HG03280 (cell line): ENCODE results near the gene FAM131A.

Experiments used
- ATAC-seq: cut with Tn5 transposase; IDR thresholded peaks from one replicate; pipeline ENCODE4 v1.9.1; 2021; ENCODE audit warnings: mild to moderate bottlenecking, moderate library complexity; ENCODE audit not compliant: unreplicated experiment

The FAM131A gene

GRCh38 chr3:184337399-184337714 is at the start of gene FAM131A:
Gene FAM131A (plus strand): TSS chr3:184337600. CDS start chr3:184337631, 31 bp downstream.
- ATAC-seq: no peak

GRCh38 chr3:184289426-184289938 is 47.9 kb upstream of the FAM131A start:
- no peak for ATAC-seq

- ATAC-seq: no peak
Measured at GRCh38 chr3:184290331-184290730, 47.1 kb upstream of the FAM131A start.

DNA sequence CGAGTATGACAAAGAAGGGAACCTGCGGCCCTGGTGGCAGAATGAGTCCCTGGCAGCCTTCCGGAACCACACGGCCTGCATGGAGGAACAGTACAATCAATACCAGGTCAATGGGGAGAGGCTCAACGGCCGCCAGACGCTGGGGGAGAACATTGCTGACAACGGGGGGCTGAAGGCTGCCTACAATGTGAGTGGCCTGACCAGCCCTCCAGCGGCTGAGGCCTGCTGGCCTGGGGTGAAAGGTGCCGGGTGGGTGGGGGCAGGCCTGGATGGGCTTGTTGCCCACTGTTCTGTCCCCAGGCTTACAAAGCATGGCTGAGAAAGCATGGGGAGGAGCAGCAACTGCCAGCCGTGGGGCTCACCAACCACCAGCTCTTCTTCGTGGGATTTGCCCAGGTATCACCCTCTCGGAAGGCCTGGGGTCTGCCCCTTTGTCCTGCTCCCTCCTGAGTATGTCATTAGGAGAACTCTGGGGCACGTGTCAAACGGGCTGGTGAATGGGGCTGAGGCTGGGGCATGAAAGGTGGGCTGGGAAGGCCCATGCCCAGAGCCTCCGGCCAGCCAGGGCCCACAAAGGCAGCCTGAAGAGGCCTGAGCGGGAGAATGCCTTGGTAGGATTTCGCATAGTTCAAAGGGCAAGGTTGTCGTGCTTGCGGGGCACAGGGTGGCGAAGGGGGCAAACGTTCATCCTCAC is 46.2 kb upstream of the FAM131A start:
- no peak for ATAC-seq

DNA sequence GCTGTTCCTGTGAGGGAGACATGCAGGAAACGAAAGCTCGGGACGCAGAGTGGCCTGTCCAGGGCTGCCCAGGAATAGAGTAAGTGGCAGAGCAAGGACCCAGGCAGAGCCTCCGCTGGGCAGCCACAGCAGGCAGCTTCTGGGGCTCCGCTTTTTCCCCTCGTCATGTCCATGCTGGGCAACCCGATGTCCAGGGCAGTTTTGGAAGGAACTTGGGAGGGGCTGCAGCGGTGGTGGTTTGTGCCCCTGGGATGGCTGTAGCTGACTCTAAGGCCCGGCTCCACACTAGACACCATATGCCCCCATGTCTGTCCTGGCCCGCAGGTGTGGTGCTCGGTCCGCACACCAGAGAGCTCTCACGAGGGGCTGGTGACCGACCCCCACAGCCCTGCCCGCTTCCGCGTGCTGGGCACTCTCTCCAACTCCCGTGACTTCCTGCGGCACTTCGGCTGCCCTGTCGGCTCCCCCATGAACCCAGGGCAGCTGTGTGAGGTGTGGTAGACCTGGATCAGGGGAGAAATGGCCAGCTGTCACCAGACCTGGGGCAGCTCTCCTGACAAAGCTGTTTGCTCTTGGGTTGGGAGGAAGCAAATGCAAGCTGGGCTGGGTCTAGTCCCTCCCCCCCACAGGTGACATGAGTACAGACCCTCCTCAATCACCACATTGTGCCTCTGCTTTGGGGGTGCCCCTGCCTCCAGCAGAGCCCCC is 45.5 kb upstream of the FAM131A start:
- ATAC-seq: no peak

GRCh38 chr3:184295771-184296170 is 41.6 kb upstream of the FAM131A start:
- no peak for ATAC-seq

DNA sequence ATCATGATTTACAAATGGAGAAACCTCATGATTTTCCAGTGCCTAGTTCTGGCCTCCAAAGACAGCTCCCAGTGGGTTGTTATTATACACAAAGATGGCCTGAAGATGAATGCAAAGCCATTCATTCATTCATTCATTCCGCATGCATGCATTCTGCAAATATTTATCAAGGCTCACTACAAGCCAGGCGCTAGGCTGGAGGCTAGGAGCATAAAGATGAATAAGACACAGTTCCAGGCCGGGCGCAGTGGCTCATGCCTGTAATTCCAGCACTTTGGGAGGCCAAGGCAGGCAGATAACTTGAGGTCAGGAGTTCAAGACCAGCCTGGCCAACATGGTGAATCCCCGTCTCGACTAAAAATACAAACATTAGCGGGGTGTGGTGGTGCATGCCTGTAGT is 40.8 kb upstream of the FAM131A start:
- ATAC-seq: no peak

- peak; percentile 93 for ATAC-seq
Measured at GRCh38 chr3:184298759-184299487, 38.5 kb upstream of the FAM131A start, which contains the start of gene PSMD2. Gene PSMD2 (plus strand): TSS chr3:184299241. CDS start chr3:184299267, 26 bp downstream.

GRCh38 chr3:184299488-184300377 is 37.7 kb upstream of the FAM131A start:
- no peak for ATAC-seq

- no peak for ATAC-seq
Measured at GRCh38 chr3:184300378-184300720, 37.1 kb upstream of the FAM131A start.

DNA sequence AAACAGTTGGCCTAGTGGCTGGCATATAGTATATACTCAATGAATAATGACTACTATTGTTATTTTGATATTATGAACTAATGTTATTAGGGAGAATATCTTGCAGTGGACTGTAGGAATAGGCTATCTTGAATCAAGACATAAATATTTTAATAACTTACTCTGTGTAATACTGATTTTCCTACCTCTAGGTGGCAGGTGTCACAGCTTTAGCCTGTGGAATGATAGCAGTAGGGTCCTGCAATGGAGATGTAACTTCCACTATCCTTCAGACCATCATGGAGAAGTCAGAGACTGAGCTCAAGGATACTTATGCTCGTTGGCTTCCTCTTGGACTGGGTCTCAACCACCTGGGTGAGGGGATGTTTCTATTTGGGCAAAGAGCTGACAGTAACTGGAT is 31.8 kb upstream of the FAM131A start:
- no peak for ATAC-seq

DNA sequence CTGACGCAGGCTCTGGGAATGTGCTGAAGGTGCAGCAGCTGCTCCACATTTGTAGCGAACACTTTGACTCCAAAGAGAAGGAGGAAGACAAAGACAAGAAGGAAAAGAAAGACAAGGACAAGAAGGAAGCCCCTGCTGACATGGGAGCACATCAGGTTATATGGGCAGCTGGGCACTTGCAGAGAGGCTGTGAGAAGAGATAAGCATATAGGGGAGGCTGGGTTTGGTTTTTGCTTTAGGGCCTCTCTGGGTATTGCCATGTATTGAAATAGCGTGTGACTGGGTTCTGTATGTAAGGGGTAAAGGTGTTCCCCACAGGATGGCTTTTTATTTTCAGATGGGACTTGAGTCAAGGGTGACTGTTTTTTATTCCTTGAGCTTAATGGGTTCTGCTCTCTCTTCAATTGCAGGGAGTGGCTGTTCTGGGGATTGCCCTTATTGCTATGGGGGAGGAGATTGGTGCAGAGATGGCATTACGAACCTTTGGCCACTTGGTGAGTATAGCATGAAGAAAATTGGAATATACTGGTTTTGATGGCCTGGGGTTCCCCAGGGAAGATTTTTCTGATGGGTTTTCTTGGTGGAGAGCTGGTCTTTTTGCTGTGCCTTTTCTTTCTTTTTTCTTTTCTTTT is 30.9 kb upstream of the FAM131A start:
- ATAC-seq: no peak

- no peak for ATAC-seq
Measured at GRCh38 chr3:184307915-184308314, 29.5 kb upstream of the FAM131A start.

- no peak for ATAC-seq
Measured at GRCh38 chr3:184308744-184309143, 28.7 kb upstream of the FAM131A start.

- ATAC-seq: no peak
Measured at GRCh38 chr3:184311633-184312032, 25.8 kb upstream of the FAM131A start.

GRCh38 chr3:184314363-184314699 is 23.1 kb upstream of the FAM131A start, which contains the start of gene EIF4G1:
Gene EIF4G1 (plus strand): TSS chr3:184314606. CDS start chr3:184315797, 1,191 bp downstream.
- peak; percentile 83 for ATAC-seq

- ATAC-seq: peak; percentile 47
Measured at GRCh38 chr3:184314700-184315542, 22.5 kb upstream of the FAM131A start.

- no peak for ATAC-seq
Measured at GRCh38 chr3:184315543-184315867, 21.9 kb upstream of the FAM131A start.

DNA sequence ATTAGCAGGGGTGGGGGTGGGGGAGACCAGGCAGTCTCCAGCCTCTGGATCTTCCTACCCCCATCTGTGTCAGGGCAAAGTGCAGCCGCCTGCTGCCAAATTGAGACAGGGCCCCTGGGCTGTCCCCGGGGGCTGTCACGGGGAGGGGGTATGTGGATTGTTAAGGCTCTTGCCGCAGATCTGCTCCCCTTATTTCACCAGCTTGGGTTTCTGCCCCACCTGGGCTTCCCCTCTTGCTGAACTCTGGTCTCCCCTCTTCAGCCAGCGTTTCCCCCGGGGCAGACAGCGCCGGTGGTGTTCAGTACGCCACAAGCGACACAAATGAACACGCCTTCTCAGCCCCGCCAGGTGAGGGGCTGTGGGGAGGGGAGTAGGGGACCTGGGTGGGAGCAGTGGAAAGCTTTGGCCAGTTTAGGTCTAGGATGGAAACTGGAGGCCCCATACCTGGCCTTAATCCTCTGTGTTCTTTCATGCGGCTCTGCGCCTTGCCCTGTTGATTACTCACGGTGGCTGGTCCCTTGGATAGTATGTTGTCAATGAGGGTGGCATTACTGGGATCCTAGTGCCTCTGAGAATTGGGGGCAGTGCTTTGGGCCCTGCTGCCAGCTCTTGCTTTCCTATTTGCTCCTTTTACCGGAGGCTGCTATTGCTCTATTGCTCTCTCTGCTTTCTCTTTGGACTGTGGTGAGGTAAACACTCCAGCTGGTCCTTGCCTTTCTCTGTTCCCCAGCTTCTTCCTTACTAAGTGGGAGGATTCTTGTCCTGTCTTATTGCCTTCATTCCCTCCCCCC is 21.3 kb upstream of the FAM131A start:
- ATAC-seq: no peak
